A549 (cell line): ENCODE results near the gene ART1.

ENCODE experiments used
- CHD4 ChIP-seq: fragments of 200-600 bp; sonication (generic); IDR thresholded peaks from 2 replicates; pipeline ENCODE4 v1.6.1; 2016; ENCODE audit warnings: antibody characterized with exemption, mild to moderate bottlenecking, borderline replicate concordance
- FOSL2 ChIP-seq, 2 experiments: fragments of 450-650 bp in 1 of 2; fragments of >200 bp in 1 of 2; sonication (Bioruptor Twin) in 1 of 2; formaldehyde crosslinking; IDR thresholded peaks; 2 replicates each; pipeline versions ENCODE4 v1.5.0 to v1.6.1; 2016 to 2020; ENCODE audit warnings: mild to moderate bottlenecking in 1 of 2, moderate library complexity in 1 of 2
- MYC ChIP-seq: IDR thresholded peaks from 2 replicates; pipeline ENCODE4 v1.6.1; 2012; ENCODE audit warnings: mild to moderate bottlenecking, inconsistent platforms, low read length, improper control_type of control experiment, borderline replicate concordance
- POLR2A ChIP-seq: IDR thresholded peaks from 2 replicates; pipeline ENCODE4 v1.6.1; 2012; ENCODE audit warnings: mild to moderate bottlenecking, low read length
- REST ChIP-seq: fragments of 200-600 bp; sonication (generic); IDR thresholded peaks from 2 replicates; pipeline ENCODE4 v1.6.1; 2016; ENCODE audit warnings: antibody characterized with exemption, mild to moderate bottlenecking, moderate library complexity
- TF ChIP-seq, protein P1 (sequence below): fragments of >200 bp; sonication (Bioruptor Twin); formaldehyde crosslinking; IDR thresholded peaks from 3 replicates; pipeline ENCODE4 v1.5.1; 2016
- TF ChIP-seq, protein P2 (sequence below): IDR thresholded peaks from 2 replicates; pipeline ENCODE4 v1.6.1; 2012; ENCODE audit warnings: low read depth, borderline replicate concordance

DNA sequence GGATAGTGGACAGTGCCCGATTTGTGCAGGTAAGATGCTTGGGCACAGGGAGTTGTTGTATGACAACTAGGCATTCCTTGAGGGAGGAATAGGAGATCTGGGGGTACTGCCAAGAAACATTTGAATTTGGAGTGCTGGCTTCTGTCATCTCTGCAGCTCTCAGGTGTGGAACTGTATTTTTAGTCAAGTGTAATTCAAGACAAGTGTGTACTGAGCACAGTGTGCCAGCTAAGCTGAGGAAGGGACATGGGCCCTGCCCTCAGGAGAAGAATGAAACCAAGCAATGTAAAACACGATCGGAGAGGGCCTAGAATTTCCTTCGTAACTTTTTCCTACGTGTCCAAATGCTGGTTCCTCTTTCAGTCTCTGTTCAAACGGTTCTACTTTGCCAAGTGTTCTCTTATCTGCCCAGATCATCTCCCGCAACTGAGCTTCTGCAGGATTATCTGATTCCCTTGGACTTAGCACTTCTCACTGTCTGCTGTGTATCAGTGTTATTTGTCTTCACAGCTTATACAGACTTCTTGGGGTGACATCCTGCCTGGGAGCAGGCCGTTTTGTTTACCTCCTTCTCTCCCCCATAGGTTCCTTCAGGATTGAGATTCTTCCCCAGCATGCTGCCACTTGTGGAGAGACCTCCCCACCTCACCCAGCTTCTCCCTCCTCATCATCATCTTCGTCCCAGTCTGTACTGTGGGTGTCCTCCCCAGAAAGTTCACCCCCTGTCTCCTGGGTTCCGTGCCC lies 30.8 kb upstream of the ART1 start:
- TF ChIP-seq REST (no peak), POLR2A (no peak), FOSL2 (IDR thresholded peaks at IDR 0.05) (no peak), FOSL2 (CRISPR knock-in tag; IDR thresholded peaks at IDR 0.05) (no peak), CHD4 (no peak), MYC (no peak)
- TF ChIP-seq, protein P1, sequence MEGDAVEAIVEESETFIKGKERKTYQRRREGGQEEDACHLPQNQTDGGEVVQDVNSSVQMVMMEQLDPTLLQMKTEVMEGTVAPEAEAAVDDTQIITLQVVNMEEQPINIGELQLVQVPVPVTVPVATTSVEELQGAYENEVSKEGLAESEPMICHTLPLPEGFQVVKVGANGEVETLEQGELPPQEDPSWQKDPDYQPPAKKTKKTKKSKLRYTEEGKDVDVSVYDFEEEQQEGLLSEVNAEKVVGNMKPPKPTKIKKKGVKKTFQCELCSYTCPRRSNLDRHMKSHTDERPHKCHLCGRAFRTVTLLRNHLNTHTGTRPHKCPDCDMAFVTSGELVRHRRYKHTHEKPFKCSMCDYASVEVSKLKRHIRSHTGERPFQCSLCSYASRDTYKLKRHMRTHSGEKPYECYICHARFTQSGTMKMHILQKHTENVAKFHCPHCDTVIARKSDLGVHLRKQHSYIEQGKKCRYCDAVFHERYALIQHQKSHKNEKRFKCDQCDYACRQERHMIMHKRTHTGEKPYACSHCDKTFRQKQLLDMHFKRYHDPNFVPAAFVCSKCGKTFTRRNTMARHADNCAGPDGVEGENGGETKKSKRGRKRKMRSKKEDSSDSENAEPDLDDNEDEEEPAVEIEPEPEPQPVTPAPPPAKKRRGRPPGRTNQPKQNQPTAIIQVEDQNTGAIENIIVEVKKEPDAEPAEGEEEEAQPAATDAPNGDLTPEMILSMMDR, result no peak
- TF ChIP-seq, protein P2, sequence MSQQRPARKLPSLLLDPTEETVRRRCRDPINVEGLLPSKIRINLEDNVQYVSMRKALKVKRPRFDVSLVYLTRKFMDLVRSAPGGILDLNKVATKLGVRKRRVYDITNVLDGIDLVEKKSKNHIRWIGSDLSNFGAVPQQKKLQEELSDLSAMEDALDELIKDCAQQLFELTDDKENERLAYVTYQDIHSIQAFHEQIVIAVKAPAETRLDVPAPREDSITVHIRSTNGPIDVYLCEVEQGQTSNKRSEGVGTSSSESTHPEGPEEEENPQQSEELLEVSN, result no peak
